GM19099 (cell line): Measurements from ENCODE around the gene ESYT1.
A peak's percentile ranks its signal among the peaks of the same experiment; 100 is the strongest.

Experiments used
- POLR2A ChIP-seq: IDR thresholded peaks from 3 replicates; pipeline ENCODE4 v1.6.1; 2011; ENCODE audit warnings: low read depth; ENCODE audit not compliant: insufficient read length; ENCODE audit errors: extremely low read depth

ESYT1 gene

DNA sequence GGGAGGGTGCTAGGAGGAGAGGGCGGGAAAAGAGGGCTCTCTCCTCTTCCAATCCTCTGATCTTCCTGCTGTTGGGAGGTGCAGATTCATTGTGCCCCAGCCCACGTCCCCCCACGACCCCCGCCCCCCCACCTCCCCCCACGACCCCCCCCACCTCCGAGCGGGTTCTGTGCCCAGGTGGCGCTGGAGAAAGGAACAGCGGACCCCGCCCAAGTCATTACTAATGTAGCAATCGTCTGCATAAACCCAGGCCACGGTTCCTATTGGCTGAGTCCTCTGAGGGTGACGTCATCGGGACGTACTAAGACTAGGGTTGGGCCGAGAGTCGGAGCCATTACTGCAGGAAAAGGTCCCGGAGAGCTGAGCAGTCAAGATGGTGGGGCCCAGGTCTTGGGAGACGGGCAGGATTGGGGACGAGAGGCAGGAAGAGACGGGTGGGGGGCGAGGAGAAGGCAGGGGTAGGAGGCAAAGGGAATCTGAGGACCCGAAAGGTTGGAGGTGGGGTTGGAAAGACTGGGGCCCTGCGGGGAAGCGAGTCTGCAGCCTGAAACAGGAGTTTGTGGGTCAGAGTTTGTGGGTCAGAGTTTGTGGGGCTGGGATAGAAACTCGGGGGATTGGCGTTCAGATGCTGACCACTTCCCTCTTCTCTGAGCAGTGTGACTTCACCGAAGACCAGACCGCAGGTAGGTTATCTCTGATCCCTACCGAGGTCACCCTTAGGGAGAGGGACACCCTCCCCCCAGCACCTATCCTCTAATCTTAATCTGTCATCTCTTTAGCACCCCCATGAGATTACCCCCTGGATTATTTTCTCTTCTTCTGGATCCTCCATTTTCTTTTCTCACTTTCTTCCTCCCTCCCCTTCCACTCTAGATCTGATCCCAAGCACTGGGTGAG lies 30.2 kb downstream of the ESYT1 start, which contains the start of gene MYL6:
Gene MYL6, plus strand, starts transcription at position 331 of the 897 bp plus-strand sequence. Its CDS starts 43 bp downstream, at position 374.
- peak; percentile 99 for TF ChIP-seq POLR2A

DNA sequence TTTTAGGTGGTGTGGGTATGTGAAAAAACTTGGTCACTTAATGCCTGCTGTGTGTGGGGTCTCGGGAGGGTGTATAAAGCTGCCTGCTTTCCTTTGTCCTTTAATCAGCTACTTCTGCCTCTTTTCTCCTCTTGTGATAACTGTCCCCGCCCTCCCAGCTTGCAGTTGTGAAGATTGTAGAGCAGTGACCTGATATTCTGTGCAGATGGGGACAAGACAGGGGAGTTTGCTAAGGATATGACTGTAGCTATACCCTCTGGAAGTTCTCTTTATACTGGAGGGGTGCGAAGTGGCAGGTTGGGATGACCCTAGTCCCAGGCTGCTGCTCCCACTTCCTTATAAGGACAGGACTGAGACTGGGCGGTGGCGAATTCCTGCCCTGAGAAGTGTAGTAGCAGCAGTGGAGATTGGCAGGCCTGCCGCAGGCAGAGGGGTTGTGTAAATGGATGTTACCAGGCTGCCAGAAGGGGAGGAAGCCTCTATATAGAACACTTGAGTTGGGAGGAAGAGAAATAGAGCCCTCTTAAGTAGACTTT lies 30.9 kb downstream of the ESYT1 start:
- no peak for TF ChIP-seq POLR2A

DNA sequence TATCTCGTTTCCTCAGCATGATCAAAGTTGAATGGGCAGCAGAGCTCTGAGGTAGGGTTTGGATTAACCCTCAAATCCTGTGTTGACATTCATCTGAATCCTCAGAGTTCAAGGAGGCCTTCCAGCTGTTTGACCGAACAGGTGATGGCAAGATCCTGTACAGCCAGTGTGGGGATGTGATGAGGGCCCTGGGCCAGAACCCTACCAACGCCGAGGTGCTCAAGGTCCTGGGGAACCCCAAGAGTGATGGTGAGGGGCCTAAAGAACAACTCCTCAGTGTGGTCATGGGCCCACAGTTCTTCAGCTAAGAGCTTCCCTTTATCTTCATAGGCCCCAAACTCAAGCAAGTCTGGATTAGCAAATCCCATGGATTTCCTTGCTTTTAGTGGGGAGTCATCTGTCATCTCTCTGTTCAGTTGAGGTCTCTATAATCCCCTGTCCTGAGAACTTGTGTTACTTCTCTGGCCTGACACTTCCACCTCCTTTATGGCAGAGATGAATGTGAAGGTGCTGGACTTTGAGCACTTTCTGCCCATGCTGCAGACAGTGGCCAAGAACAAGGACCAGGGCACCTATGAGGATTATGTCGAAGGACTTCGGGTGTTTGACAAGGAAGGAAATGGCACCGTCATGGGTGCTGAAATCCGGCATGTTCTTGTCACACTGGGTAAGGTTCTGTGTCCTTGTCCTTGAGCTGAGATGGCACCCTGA lies 31.6 kb downstream of the ESYT1 start:
- no peak for TF ChIP-seq POLR2A

DNA sequence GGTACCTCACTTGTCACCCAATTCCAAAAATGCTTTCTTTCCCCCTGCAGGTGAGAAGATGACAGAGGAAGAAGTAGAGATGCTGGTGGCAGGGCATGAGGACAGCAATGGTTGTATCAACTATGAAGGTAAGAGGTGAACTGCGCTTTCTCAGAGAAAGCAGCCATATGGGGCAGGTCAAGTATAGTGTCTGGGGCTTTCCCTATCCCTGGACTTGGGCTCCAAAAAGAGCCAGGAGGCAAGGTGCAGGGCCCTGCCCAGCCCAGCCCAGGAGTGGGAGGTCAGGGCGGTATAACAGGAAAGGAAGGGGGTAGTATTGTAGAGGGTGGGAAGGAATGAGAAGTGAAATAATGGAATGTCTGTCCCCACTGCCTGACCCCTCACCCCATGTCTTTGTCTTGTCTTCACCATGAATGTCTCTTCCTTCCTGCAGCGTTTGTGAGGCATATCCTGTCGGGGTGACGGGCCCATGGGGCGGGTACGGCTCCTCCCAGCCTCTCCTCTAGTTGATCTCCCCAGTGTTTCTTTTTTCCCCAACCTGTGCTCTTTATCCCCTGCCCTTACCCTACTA lies 32.2 kb downstream of the ESYT1 start:
- peak; percentile 37 for TF ChIP-seq POLR2A

DNA sequence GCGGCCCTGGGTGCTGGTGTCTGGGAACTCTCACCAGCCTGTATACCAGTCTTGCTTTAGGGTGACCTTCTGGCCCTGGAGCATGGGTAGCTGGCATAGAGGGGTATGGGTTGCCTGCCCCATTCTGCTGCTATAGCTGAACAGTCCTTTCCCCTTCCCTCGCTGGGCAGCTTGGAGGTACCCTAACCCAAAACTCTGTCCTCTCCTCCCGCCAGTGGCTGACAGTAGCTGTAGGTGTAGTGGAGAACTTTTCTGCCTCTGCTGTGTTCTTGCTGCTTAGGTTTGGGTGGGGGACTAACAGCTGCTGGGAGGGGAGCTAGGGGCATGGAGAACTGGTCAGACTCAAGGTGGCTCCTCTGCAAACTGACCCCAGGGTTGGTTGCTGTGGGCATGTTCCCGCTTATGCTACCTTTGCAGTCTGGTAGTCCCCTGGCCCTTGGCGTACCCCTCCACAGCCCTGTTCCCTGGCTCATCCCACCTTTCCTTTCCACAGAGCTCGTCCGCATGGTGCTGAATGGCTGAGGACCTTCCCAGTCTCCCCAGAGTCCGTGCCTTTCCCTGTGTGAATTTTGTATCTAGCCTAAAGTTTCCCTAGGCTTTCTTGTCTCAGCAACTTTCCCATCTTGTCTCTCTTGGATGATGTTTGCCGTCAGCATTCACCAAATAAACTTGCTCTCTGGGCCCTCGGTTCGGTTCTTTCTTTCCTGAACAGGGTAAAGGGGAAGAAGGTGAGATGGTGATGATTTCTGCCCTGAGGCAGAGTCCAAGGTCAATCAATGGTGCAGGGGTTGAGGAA lies 33.0 kb downstream of the ESYT1 start:
- TF ChIP-seq POLR2A, result peak; percentile 2

DNA sequence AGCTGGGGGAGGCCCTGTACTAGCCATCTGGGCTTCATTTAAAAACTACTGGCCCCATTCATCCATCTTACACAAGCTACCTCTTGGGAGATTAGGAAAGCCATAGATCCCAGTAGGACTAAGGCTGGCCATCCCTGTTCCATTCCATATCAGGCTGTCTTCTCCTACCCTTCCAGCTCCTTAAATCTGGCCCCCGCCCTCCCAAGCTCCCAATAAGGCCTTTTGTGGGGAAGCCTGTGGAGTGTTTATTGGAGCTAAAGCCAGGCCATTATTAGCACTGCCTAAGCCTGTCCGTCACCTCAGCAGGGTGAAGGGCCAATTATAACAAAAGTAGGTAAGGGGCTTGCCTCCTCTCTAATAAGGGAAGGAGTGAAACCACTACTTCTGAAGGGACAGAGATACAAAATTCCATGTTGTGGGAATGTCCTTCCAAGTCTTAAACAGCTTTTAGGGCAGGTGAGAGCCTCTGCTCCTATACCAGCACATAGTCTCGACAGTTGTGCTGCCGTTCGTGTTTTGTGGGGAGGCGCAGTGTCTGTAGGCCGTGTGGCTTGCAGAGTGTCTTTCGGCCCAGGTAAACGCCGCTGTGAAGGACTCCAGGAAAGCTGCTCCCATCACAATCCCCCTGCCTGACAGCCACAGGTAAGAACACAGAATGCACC lies 33.8 kb downstream of the ESYT1 start:
- TF ChIP-seq POLR2A, result no peak

DNA sequence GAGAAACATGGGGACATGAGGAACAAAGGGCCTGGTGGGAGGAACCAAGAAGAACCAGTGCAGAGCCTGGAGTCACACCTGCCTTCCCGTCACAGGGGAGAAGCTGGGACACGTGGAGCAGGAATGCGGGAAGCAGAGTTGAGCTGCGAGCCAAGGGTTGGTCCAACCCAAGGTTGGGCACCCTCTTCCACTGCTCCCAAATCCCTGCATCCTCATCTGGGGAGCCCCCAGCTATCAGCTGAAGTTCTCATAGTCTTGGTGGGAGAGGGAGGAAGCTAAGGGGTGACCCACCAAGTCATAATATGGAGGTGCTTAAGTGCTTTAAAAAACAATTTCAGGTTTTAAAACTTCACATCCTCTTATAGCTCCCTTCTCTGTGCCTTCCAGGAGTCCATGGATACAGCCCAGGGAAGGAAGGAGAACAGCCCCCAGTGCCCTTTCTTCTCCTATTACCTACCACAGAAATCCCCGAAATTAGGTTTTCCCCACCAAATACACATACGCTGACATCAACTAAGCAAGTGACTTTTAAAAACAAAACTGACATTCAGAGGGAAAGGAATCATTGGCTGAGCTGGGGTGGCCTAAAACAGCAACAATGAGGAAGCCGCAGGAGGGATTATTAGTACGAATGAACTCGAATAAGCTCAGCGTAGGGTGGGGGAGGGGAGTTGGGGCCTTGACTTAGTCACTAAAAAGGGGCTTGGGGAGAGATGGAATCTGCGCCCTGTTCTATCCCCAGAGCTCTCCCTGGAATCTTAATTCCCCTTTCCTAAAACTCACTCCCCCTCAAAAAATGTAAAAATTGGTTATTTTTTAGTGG lies 34.6 kb downstream of the ESYT1 start:
- peak; percentile 38 for TF ChIP-seq POLR2A

DNA sequence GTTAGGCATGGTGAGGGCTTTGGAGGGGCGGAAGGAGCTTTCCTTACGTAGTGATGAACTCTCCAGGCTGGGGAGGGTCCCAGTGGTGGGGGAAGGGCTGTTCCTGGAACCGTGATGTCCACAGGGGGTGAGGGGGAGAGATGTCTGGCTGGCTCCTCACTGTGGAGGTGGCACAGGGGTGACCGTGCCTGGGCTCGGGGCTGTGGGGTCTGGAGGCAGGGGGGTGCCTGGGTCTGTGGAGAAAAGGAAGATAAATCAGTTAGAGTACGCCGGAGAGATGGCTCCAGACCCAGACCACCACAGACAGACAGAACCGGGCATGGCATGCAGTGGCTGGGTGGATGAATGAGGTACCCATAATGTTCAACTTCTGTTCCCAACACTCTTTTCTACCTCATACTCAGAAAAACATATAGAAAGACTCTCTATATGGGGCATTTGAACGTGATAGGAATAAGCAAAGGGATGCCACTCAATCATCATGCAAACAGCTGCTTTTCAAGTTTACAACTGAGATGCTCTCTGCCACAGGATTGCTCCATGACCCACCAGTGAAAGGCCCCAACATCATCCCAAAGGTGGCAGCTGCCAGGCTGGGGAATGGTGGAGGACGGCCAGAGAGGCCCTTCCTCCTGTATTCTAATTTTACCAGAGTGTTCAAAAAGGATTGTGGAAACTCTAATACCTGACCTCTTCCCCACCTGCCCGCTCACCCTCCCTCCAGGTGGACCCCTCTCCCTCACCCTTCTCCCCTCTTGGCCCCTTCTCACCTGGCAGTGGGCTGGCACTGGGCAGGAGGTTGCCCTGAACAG lies 35.7 kb downstream of the ESYT1 start:
- peak; percentile 31 for TF ChIP-seq POLR2A

DNA sequence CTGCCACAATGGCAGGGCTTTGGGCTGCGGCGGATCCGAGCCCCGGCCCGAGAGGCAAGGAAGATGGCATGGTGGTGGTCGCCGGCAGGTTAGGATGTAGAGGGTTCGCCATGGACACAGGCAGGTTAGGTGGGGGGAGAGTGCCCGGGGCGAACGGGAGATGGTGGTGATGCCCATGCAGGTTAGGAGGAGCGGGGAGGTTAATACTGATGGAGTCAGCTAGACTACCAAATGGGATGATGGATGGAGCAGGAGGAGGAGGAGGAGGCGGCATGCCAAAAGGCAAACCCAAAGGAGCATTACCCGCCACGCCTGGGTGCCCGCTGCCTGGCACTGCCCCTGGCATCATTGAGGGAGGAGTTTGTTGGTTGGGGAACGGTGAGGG lies 36.3 kb downstream of the ESYT1 start:
- TF ChIP-seq POLR2A, result no peak

DNA sequence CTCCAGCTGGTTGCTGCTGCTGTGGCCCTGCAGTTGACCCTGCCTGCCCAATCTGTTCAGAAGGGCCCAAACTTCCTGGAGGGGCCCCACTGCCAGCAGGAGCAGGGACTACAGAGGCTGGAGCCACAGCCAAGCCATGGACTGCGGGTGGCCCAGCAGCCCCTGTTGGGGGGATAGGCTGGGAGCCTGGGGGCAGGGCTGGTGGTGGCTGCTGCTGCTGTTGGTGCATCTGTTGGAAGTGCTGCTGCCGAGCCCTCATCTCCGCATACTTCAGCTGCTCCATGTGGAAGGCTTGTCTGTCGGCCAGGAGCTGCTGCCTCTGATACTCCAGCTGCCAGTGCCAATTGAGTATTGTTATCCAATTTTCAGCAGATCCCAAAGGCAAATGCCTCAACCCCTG lies 37.3 kb downstream of the ESYT1 start:
- TF ChIP-seq POLR2A, result no peak

DNA sequence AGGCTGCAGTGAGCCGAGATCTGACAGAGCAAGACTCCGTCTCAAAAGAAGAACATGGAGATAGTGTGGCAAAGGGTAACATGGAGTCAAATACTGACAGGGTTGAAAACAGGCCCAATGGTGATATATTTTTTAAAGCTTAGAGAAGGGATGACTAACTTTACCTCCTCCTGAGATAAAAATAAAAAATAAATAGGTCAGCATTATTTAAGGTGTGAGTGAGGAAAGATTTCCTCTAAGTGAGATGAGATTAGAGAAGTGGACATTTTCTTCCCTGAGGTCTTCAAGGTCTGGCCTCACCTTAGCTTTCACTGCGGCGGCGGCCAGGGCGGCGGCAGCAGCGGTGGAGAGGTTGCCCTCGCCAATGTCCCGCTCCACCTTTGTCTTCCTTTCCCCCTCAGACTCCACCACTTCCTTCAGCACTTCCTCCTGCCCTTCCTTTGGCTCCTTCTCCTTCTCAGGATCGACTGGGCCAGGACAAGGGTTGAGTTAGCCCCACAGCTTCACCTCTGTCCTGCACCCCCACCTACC lies 41.2 kb downstream of the ESYT1 start:
- no peak for TF ChIP-seq POLR2A

DNA sequence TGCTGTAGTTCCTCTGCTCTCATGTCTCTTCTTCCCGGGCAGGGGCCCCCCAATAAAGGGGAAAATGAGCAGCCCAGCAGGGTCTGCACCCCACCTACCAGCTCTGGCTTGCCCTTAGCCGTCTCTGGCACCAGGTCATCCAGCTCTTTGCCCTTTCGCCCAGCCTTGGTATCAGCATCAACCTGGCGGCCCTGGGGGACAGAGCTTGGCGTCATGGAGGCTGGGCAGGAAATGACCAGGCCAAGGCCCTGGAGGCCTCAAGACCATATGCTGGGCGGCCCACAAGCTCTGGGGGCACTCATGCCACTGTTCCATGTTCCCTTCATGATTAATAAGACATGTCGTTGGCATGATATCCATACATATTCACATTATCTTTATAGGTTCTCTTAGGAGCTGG lies 44.8 kb downstream of the ESYT1 start:
- no peak for TF ChIP-seq POLR2A
